RPMI8226 (cell line): ENCODE measurements around the gene CXCL9.

Experiments used
- DNase-seq: peaks from one replicate; pipeline ENCODE4 v3.0.0-alpha.2; 2015

Gene CXCL9

DNA sequence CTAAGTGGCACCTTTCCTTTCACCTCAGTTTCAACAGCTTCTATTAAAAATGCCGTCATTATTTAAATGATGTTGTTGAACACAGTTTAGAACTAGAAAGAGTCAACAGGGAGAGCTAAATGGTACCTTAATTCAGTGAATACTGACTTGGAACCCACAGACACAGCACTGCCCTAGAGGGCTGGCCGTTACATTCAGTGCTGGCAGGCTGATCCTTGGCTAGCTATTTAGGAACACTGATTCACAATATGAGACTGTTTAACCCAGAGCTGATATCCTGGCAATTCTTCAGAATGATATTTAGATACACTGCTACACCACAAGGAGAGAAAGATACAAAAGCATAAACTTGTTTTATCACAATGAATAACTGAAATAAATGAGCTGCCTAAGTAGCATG is 53.8 kb downstream of the CXCL9 start:
- DNase-seq, result no peak
